IMR-90 (cell line): ENCODE measurements around the gene DOLPP1. TPM values are rescaled to one million over a fixed set of nuclear protein-coding genes. Genes with fewer than 3 reads are reported as not detected.

ENCODE experiments used
- ATAC-seq: fragments of 200-7000 bp; cut with Tn5 transposase; 2 replicates; pipeline ENCODE4 v1.9.1; 2020; ENCODE audit warnings: low read depth, mild to moderate bottlenecking, moderate library complexity
- BruUV-seq: library from RNA; stranded (reverse); fragments of 400-500 nt; replicated peaks from 2 replicates; lab custom pipeline; 2021; lab: Mats Ljungman, UMichigan
- CTCF ChIA-PET: fragments of 300-600 bp; formaldehyde crosslinking; extraction: SDS; loops from one replicate; lab custom pipeline; 2021; ENCODE audit warnings: antibody characterized with exemption; lab: Yijun Ruan, JAX
- POLR2A ChIA-PET: fragments of 300-600 bp; sonication (Branson Sonifier 250); formaldehyde crosslinking; loops from one replicate; lab custom pipeline; 2022; ENCODE audit warnings: antibody characterized with exemption; ENCODE audit not compliant: unreplicated experiment; lab: Charles Lee
- DNase-seq: peaks from one replicate; pipeline ENCODE4 v3.0.0; 2013
- H2AFZ ChIP-seq: replicated peaks from 2 replicates; pipeline ENCODE3; 2013; ENCODE audit warnings: low read length, mild to moderate bottlenecking; ENCODE audit not compliant: poor library complexity
- H2AK5ac ChIP-seq: 2 replicates; pipeline ENCODE4 v1.6.1; 2013; ENCODE audit warnings: low read depth, low read length, inconsistent platforms
- H2AK9ac ChIP-seq: replicated peaks from 2 replicates; pipeline ENCODE3; 2013; ENCODE audit warnings: mild to moderate bottlenecking, low read depth, low read length, moderate library complexity; ENCODE audit not compliant: poor library complexity
- H2BK120ac ChIP-seq: 2 replicates; pipeline ENCODE4 v1.6.1; 2013; ENCODE audit warnings: low read depth, low read length, inconsistent platforms
- H2BK15ac ChIP-seq: 3 replicates; pipeline ENCODE4 v1.6.1; 2013; ENCODE audit warnings: low read depth, low read length, inconsistent platforms
- H2BK20ac ChIP-seq: 2 replicates; pipeline ENCODE4 v1.6.1; 2013; ENCODE audit warnings: low read depth, mild to moderate bottlenecking, inconsistent platforms, low read length, moderate library complexity
- H2BK5ac ChIP-seq: 2 replicates; pipeline ENCODE4 v1.6.1; 2013; ENCODE audit warnings: mild to moderate bottlenecking, low read depth, low read length, inconsistent platforms; ENCODE audit not compliant: poor library complexity, severe bottlenecking
- H3K14ac ChIP-seq: replicated peaks from 2 replicates; pipeline ENCODE4 v1.6.1; 2013; ENCODE audit warnings: low read depth, low read length, inconsistent platforms
- H3K18ac ChIP-seq: 2 replicates; pipeline ENCODE4 v1.6.1; 2013; ENCODE audit warnings: low read depth, low read length, control low read depth
- H3K23ac ChIP-seq: 2 replicates; pipeline ENCODE4 v1.6.1; 2013; ENCODE audit warnings: low read depth, low read length, inconsistent platforms
- H3K27ac ChIP-seq: 2 replicates; pipeline ENCODE4 v1.5.1; 2013; ENCODE audit warnings: mild to moderate bottlenecking, control low read depth, low read length; ENCODE audit not compliant: insufficient read depth
- H3K27me3 ChIP-seq: 2 replicates; pipeline ENCODE4 v1.6.1; 2013; ENCODE audit warnings: low read length; ENCODE audit not compliant: control insufficient read depth, insufficient read depth
- H3K36me3 ChIP-seq: 2 replicates; pipeline ENCODE4 v1.6.1; 2013; ENCODE audit warnings: low read length, mixed read lengths; ENCODE audit not compliant: control insufficient read depth, insufficient read depth
- H3K4ac ChIP-seq: 2 replicates; pipeline ENCODE4 v1.6.1; 2013; ENCODE audit warnings: low read depth, low read length, inconsistent platforms
- H3K4me1 ChIP-seq: 2 replicates; pipeline ENCODE4 v1.6.1; 2013; ENCODE audit warnings: low read length, mixed read lengths; ENCODE audit not compliant: control insufficient read depth, insufficient read depth
- H3K4me2 ChIP-seq: 2 replicates; pipeline ENCODE4 v1.6.1; 2013; ENCODE audit warnings: low read depth, mild to moderate bottlenecking, control low read depth, low read length, moderate library complexity
- H3K4me3 ChIP-seq: 2 replicates; pipeline ENCODE4 v1.5.1; 2013; ENCODE audit warnings: low read depth, mild to moderate bottlenecking, control low read depth, low read length, moderate library complexity; ENCODE audit not compliant: insufficient read depth
- H3K56ac ChIP-seq: 2 replicates; pipeline ENCODE4 v1.6.1; 2013; ENCODE audit warnings: low read length, inconsistent platforms; ENCODE audit not compliant: insufficient read depth; ENCODE audit errors: extremely low read depth
- H3K79me1 ChIP-seq, 2 experiments: 2 replicates each; pipeline ENCODE4 v1.6.1; 2013; ENCODE audit warnings: low read length in 2 of 2, inconsistent platforms in 1 of 2, low read depth in 1 of 2
- H3K9ac ChIP-seq: 2 replicates; pipeline ENCODE4 v1.6.1; 2013; ENCODE audit warnings: low read depth, low read length, control low read depth
- H3K9me1 ChIP-seq: 2 replicates; pipeline ENCODE4 v1.6.1; 2013; ENCODE audit warnings: low read length, inconsistent platforms; ENCODE audit not compliant: insufficient read depth
- H3K9me3 ChIP-seq: 2 replicates; pipeline ENCODE4 v1.6.1; 2013; ENCODE audit warnings: low read length; ENCODE audit not compliant: control insufficient read depth, insufficient read depth
- H4K20me1 ChIP-seq: 2 replicates; pipeline ENCODE4 v1.6.1; 2013; ENCODE audit warnings: low read length, inconsistent platforms; ENCODE audit not compliant: insufficient read depth
- H4K5ac ChIP-seq: 2 replicates; pipeline ENCODE4 v1.6.1; 2013; ENCODE audit warnings: mild to moderate bottlenecking, low read depth, low read length, control low read depth
- H4K8ac ChIP-seq, 2 experiments: 2 replicates each; pipeline ENCODE4 v1.6.1; 2013; ENCODE audit warnings: low read depth in 2 of 2, low read length in 2 of 2, control low read depth in 1 of 2, inconsistent platforms in 1 of 2
- H4K91ac ChIP-seq: 2 replicates; pipeline ENCODE4 v1.6.1; 2013; ENCODE audit warnings: low read depth, low read length, inconsistent platforms; ENCODE audit not compliant: insufficient read depth
- BHLHE40 ChIP-seq: fragments of 150-350 bp; IDR thresholded peaks from 2 replicates; pipeline ENCODE4 v1.6.1; 2016; ENCODE audit warnings: mild to moderate bottlenecking, low read depth, low read length
- CEBPB ChIP-seq: IDR thresholded peaks from 2 replicates; pipeline ENCODE4 v1.6.1; 2012; ENCODE audit warnings: low read depth, low read length, improper control_type of control experiment
- CHD1 ChIP-seq: IDR thresholded peaks from 2 replicates; pipeline ENCODE4 v1.6.1; 2012; ENCODE audit warnings: low read depth, low read length, improper control_type of control experiment
- ELK1 ChIP-seq: fragments of 150-350 bp; IDR thresholded peaks from 2 replicates; pipeline ENCODE4 v1.6.1; 2016; ENCODE audit warnings: low read depth, mild to moderate bottlenecking, low read length, moderate library complexity, borderline replicate concordance
- FOS ChIP-seq: fragments of 150-350 bp; IDR thresholded peaks from 2 replicates; pipeline ENCODE4 v1.6.1; 2016; ENCODE audit warnings: low read depth, low read length
- MAFK ChIP-seq: IDR thresholded peaks from 2 replicates; pipeline ENCODE4 v1.6.1; 2012; ENCODE audit warnings: low read depth, low read length, improper control_type of control experiment
- MAZ ChIP-seq: IDR thresholded peaks from 2 replicates; pipeline ENCODE4 v1.6.1; 2012; ENCODE audit warnings: low read depth, mild to moderate bottlenecking, low read length, improper control_type of control experiment, moderate library complexity, borderline replicate concordance
- MXI1 ChIP-seq: IDR thresholded peaks from 2 replicates; pipeline ENCODE4 v1.6.1; 2012; ENCODE audit warnings: low read depth, mild to moderate bottlenecking, low read length, moderate library complexity, borderline replicate concordance
- NFE2L2 ChIP-seq: fragments of 150-350 bp; IDR thresholded peaks from 2 replicates; pipeline ENCODE4 v1.6.1; 2016; ENCODE audit warnings: low read depth, mild to moderate bottlenecking, low read length
- POLR2A ChIP-seq: IDR thresholded peaks from 2 replicates; pipeline ENCODE4 v1.6.1; 2012; ENCODE audit warnings: mild to moderate bottlenecking, low read depth, low read length
- RAD21 ChIP-seq: IDR thresholded peaks from 2 replicates; pipeline ENCODE4 v1.6.1; 2012; ENCODE audit warnings: low read length, improper control_type of control experiment
- RCOR1 ChIP-seq: IDR thresholded peaks from 2 replicates; pipeline ENCODE4 v1.6.1; 2012; ENCODE audit warnings: mild to moderate bottlenecking, low read length, improper control_type of control experiment; ENCODE audit not compliant: insufficient replicate concordance
- RFX5 ChIP-seq: IDR thresholded peaks from 2 replicates; pipeline ENCODE4 v1.8.0; 2012; ENCODE audit warnings: low read depth, mild to moderate bottlenecking, low read length, moderate library complexity
- SMC3 ChIP-seq: fragments of 150-350 bp; IDR thresholded peaks from 2 replicates; pipeline ENCODE4 v1.6.1; 2016; ENCODE audit warnings: low read depth, mild to moderate bottlenecking, antibody characterized with exemption, low read length, moderate library complexity
- WGBS, 2 experiments: methylation state at CpG; one replicate each; pipeline versions ENCODE4 v1.1.5 to v1.1.7; 2013; ENCODE audit warnings: missing lambda C conversion rate in 2 of 2; ENCODE audit not compliant: insufficient read length in 1 of 2; ENCODE audit errors: extremely low coverage in 2 of 2; 5-methylcytosine and 5-hydroxymethylcytosine counted together
- dilution Hi-C: fragments of 300-500 bp; cut with HindIII; formaldehyde crosslinking; loops from one replicate; pipeline ENCODE4 v1.14.3; 2018; ENCODE audit warnings: low sequenced_read_pairs; ENCODE audit not compliant: unreplicated experiment
- in situ Hi-C: fragments of 300-500 bp; cut with MboI; formaldehyde crosslinking; loops from 3 replicates; pipeline ENCODE4 v1.14.3; 2019; ENCODE audit warnings: low sequenced_read_pairs, inconsistent platforms, mixed read lengths
- intact Hi-C: fragments of 100-400 bp; cut with micrococcal nuclease; formaldehyde crosslinking; loops from 2 replicates; pipeline ENCODE4 v1.10.0; 2022
- polyA plus RNA-seq, 3 experiments: library from polyadenylated mRNA; depleted of rRNA; stranded (reverse); fragments of >200 nt; gene quantifications; 2 replicates each; pipeline ENCODE4 v1.2.3, GENCODE V29; 2012; ENCODE audit warnings: low replicate concordance in 1 of 3
- total RNA-seq: library from RNA; depleted of rRNA; stranded (reverse); fragments of >200 nt; gene quantifications from 2 replicates; pipeline ENCODE4 v1.2.3, GENCODE V29; 2012
- TF ChIP-seq, protein P1 (sequence below): fragments of 150-350 bp; IDR thresholded peaks from 2 replicates; pipeline ENCODE4 v1.6.1; 2017; ENCODE audit warnings: mild to moderate bottlenecking, antibody characterized with exemption, low read length, low read depth
- TF ChIP-seq, protein P2 (sequence below): conservative IDR thresholded peaks from 2 replicates; pipeline ENCODE4 v1.5.1; 2012; ENCODE audit warnings: mild to moderate bottlenecking, low read depth, low read length, improper control_type of control experiment

DOLPP1 gene
- total and polyA plus RNA-seq, 2 of the 4 experiments (the other 2 are of a cell fraction): 7.0 to 16.5 TPM

- intact Hi-C loops: no loop called here
Measured at GRCh38 chr9:129084087-129084486, 3.2 kb downstream of the DOLPP1 start.

More at GRCh38 chr9:129084087-129084486, 3.2 kb downstream of the DOLPP1 start:
- Histone ChIP-seq H3K4me3 (no peak overlapping the region), H4K91ac (no peak overlapping the region), H3K4me1 (peaks cover 7% of the 10 kb centered on the region; the same call in 1 of the 2 replicates), H2BK15ac (no peak overlapping the region), H3K9me1 (peaks cover 4% of the 10 kb centered on the region; the same call in 1 of the 2 replicates), H4K20me1 (no peaks in the 10 kb centered on the region), H3K27ac (no peak overlapping the region), H2BK120ac (no peak overlapping the region), H2AK5ac (no peak overlapping the region), H4K5ac (no peak overlapping the region), H3K36me3 (peaks cover 24% of the 10 kb centered on the region; the same call in 1 of the 2 replicates), H3K79me1 (peaks cover 27 to 41% of the 10 kb centered on the region in 2 experiments), H3K27me3 (no peaks in the 10 kb centered on the region), H2BK20ac (no peak overlapping the region), H2AK9ac (no peak overlapping the region), H3K4me2 (no peak overlapping the region), H2AFZ (no peak overlapping the region), H2BK5ac (no peak overlapping the region), H3K14ac (no peak overlapping the region), H3K56ac (no peak overlapping the region), H4K8ac (no peak overlapping the region), H3K23ac (no peak overlapping the region), H3K9ac (no peak overlapping the region), H3K18ac (no peak overlapping the region), H3K9me3 (no peaks in the 10 kb centered on the region), H3K4ac (no peak overlapping the region)
- BruUV-seq: no TSS peak
- 75% methylated on average over 3 of the region's 7 CpGs; no CpG with 5 or more reads in 1 of the 2 experiments for WGBS, 2 experiments
- ChIA-PET POLR2A (no interaction called here), CTCF (no interaction called here)
- in situ Hi-C loops (no loop called here), dilution Hi-C loops (no loop called here)
- DNase-seq (no peak), ATAC-seq (no peak)
- TF ChIP-seq RCOR1 (no peak), ELK1 (no peak), POLR2A (no peak), CEBPB (no peak), RFX5 (no peak), CHD1 (no peak), MAZ (no peak), BHLHE40 (no peak), SMC3 (no peak), NFE2L2 (no peak), MAFK (no peak), RAD21 (no peak), MXI1 (no peak), FOS (no peak)
- TF ChIP-seq, protein P1, sequence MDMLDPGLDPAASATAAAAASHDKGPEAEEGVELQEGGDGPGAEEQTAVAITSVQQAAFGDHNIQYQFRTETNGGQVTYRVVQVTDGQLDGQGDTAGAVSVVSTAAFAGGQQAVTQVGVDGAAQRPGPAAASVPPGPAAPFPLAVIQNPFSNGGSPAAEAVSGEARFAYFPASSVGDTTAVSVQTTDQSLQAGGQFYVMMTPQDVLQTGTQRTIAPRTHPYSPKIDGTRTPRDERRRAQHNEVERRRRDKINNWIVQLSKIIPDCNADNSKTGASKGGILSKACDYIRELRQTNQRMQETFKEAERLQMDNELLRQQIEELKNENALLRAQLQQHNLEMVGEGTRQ: no peak
- TF ChIP-seq, protein P2, sequence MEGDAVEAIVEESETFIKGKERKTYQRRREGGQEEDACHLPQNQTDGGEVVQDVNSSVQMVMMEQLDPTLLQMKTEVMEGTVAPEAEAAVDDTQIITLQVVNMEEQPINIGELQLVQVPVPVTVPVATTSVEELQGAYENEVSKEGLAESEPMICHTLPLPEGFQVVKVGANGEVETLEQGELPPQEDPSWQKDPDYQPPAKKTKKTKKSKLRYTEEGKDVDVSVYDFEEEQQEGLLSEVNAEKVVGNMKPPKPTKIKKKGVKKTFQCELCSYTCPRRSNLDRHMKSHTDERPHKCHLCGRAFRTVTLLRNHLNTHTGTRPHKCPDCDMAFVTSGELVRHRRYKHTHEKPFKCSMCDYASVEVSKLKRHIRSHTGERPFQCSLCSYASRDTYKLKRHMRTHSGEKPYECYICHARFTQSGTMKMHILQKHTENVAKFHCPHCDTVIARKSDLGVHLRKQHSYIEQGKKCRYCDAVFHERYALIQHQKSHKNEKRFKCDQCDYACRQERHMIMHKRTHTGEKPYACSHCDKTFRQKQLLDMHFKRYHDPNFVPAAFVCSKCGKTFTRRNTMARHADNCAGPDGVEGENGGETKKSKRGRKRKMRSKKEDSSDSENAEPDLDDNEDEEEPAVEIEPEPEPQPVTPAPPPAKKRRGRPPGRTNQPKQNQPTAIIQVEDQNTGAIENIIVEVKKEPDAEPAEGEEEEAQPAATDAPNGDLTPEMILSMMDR: no peak
